Activated gamma-delta T cell treated with anti-CD3 and anti-CD28 coated beads, Interleukin-2, amount 50 U/mL, for 16 hours (primary cell): Measurements from ENCODE around the gene APOB.
A peak's percentile ranks its signal among the peaks of the same experiment; 100 is the strongest.

Experiments used
- DNase-seq: peaks from one replicate; pipeline ENCODE4 v3.0.0-alpha.2; 2020; ENCODE audit warnings: low read depth

The APOB gene

DNA sequence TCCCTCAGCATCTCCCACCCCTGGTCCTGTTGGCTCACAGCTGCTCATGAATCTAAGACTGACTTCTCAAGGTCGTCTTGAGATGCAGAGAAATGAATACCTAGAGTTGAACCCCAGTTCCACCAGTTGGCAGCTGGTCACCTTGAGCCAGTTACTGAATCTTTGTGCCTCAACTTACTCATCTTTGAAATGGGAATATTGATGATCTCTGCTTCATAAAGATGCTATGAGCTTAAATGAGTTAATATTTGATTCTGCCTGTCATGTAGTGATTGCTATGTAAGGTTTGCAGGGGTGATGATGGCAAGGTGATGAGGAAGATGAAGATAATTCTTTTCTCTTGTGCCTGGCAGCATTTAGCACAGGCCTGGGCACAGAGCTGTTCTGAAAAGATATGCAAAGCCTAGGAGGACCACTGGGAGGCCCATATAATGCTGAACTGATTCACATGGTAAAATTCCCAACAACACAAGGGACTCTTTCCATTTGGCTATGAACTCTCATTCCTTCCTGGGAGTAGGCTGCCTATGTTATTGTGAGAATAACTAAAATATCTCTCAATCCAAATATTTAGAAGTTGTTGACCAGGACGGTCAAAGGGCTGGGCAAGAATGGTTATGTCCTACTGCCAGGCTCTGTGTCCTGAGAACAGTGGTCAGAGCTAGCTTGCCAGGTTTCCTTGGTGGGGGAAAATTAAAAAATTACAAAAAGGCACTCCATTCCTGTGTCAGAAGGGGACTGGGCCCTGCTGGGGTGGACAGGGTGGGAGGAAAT, 70.9 kb downstream of the APOB start:
- no peak for DNase-seq

DNA sequence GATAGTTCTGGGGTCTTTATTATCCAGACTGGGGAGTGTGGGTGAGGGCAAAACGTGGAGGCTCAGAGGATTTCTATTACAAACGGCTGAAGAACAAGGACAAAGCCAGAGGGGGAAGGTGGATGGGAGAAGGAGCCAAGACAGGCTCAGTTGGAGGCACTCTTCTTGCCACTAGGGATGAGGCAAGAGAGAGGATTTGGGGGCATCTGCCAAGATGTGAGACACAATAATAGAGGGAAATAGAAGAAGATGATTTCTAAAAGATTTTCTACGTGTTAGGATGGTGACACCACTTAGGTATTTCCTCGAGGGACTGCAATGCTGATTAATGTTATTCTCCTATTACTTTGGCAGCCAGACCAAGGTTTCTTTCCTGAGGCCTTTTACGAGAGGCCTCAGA, 71.8 kb downstream of the APOB start:
- no peak for DNase-seq

DNA sequence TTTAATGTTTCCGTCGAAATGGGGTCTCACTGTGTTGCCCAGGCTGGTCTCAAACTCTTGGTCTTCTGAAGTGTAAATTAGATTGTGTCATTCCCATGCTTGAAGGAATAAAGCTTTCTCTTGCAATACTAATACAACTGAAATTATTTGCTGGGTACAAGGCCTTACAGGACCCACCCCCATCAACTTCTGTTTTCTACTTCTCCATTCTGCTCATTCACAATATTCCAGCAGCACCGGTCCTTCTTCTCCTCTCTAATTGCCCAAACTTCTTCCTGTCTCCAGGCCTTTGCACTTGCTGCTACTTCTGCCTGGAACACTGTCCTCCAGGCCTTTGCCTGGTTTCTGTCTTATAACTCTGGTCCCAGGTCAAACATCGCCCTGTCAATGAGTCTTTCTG, 73.8 kb downstream of the APOB start:
- no peak for DNase-seq

DNA sequence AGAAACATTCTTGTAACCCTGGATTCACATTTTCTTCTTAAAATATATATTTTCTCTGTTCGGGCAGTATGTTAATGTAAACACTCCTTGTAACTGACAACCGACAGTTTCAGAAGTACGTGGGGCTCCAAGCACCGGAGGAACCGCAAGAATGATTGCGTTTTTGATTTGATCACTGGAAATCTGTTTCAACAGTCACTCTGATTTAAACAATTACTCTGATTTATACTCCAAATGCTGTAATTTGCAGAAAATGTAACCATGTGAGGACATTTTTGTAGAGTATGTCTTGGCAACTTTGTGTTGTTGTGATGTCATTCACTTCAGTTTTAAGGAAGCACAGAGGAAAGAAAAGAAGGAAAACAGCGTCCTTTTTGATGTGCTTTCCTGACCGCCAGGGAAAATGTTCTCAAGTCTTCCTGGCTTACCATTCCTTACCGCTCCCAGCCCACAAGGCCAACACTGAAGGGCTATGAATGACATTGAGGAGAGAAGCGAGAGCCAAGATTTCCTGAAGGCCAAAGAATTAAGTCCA, 77.7 kb downstream of the APOB start:
- no peak for DNase-seq

- DNase-seq = no peak
Observed at GRCh38 chr2:20965221-20965620, 78.7 kb downstream of the APOB start.

- no peak for DNase-seq
Observed at GRCh38 chr2:20963867-20964266, 80.0 kb downstream of the APOB start.

GRCh38 chr2:20962939-20963557, 80.8 kb downstream of the APOB start:
- peak; percentile 54 for DNase-seq

DNA sequence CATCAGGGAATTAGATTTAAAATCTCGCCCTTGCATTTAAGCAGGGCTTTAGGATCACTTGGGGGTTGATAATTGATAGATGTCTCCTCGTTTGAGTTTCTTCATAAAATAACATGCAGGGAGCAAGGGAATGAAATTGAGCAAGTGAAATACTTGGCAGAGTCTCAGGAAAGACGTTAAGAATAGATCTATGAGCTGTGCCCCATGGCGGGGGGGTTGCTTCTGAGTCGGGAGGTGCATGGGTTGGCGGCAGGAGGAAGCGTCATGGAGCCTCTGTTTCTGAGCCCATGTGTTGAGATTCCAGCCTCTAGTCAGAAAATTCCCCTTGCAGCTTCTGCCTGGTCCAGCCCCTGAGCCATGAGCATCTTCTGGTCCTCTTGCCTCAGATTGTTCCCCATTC, 82.0 kb downstream of the APOB start:
- no peak for DNase-seq

DNA sequence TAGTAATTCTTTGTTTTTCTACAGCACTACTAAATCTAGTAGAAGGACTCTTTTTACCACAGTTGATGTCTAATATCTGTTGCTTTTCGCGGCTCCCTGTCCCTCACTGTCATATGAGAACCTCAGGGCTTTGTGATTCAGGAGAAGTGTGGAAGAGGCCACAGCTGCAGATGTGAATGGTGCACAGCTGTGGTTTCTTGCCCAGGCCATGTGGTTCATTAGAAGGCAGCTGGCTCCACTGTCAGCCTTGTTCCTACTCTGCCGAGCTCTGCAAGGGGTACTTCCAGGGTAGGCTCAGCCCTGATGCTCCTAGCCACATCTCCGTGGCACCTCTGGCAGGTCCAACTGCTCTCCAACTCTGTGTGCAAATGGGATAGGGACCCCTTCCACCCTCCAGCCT, 83.9 kb downstream of the APOB start:
- DNase-seq = no peak

DNA sequence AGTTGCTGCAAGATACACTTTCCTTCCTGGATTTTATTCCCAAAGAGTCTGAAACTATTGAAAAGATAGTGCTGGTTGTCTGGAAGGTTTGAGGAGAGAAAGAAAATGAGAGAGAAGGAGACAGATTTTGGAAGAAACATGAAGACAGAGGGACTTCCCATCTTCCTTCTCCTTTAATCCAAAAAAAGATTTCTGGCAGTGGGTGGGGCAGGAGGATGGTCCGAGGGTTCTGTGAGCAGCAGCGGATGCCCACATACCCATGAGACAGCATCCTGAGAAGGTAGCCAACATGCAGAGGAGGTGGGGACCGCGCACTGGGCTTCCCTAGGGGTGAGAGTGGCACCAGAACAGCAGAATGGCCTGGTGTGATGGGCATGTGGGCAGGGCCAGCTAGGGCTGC, 84.6 kb downstream of the APOB start:
- no peak for DNase-seq

GRCh38 chr2:20957788-20958525, 85.9 kb downstream of the APOB start:
- no peak for DNase-seq

DNA sequence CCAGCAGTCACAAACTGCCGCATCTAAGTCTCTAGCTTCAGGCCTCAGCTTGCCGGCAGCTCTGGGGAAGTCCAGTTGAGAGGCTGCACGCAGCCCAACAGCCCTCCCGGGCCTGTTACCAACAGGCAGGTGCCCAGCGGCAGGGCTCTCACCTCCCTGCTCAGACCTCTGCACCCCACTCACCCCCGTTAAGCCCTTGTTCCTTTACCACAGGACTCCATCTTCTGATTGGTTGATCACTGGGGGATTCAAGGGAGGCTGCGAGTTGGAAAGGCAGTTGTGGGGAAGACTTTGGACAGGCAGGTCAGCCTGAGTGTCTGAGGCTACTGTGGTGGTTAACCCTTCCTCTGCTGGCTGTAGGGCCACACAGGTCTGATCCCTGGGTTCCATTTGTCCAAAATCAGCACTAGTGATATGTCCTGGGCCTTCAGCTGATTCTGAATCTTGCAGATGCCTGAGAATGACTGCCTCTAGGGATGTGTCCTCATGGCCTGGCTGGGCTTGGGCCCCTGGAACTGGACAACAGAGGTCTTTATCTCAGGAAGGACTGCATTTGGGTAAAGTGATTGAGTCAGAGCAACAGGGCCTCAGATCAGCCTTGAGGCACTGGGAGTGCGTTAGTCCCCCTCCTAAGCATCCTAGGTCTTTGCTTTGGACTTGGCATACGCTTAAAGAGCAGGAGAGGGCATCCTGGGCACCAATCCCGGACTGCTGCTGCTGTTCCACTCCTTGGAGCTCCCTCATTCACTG, 88.4 kb downstream of the APOB start:
- DNase-seq = no peak

- DNase-seq = no peak
Observed at GRCh38 chr2:20953146-20953824, 90.6 kb downstream of the APOB start.
